IMR-90 (cell line): ENCODE data around the gene MYO9B. TPM values are rescaled to one million over a fixed set of nuclear protein-coding genes. Genes with fewer than 3 reads are reported as not detected.

Source experiments
- ATAC-seq: fragments of 200-7000 bp; cut with Tn5 transposase; 2 replicates; pipeline ENCODE4 v1.9.1; 2020; ENCODE audit warnings: low read depth, mild to moderate bottlenecking, moderate library complexity
- BruUV-seq: library from RNA; stranded (reverse); fragments of 400-500 nt; replicated peaks from 2 replicates; lab custom pipeline; 2021; lab: Mats Ljungman, UMichigan
- CTCF ChIA-PET: fragments of 300-600 bp; formaldehyde crosslinking; extraction: SDS; loops from one replicate; lab custom pipeline; 2021; ENCODE audit warnings: antibody characterized with exemption; lab: Yijun Ruan, JAX
- POLR2A ChIA-PET: fragments of 300-600 bp; sonication (Branson Sonifier 250); formaldehyde crosslinking; loops from one replicate; lab custom pipeline; 2022; ENCODE audit warnings: antibody characterized with exemption; ENCODE audit not compliant: unreplicated experiment; lab: Charles Lee
- DNase-seq: peaks from one replicate; pipeline ENCODE4 v3.0.0; 2013
- H2AFZ ChIP-seq: replicated peaks from 2 replicates; pipeline ENCODE3; 2013; ENCODE audit warnings: low read length, mild to moderate bottlenecking; ENCODE audit not compliant: poor library complexity
- H2AK5ac ChIP-seq: 2 replicates; pipeline ENCODE4 v1.6.1; 2013; ENCODE audit warnings: low read depth, low read length, inconsistent platforms
- H2AK9ac ChIP-seq: replicated peaks from 2 replicates; pipeline ENCODE3; 2013; ENCODE audit warnings: mild to moderate bottlenecking, low read depth, low read length, moderate library complexity; ENCODE audit not compliant: poor library complexity
- H2BK120ac ChIP-seq: 2 replicates; pipeline ENCODE4 v1.6.1; 2013; ENCODE audit warnings: low read depth, low read length, inconsistent platforms
- H2BK15ac ChIP-seq: 3 replicates; pipeline ENCODE4 v1.6.1; 2013; ENCODE audit warnings: low read depth, low read length, inconsistent platforms
- H2BK20ac ChIP-seq: 2 replicates; pipeline ENCODE4 v1.6.1; 2013; ENCODE audit warnings: low read depth, mild to moderate bottlenecking, inconsistent platforms, low read length, moderate library complexity
- H2BK5ac ChIP-seq: 2 replicates; pipeline ENCODE4 v1.6.1; 2013; ENCODE audit warnings: mild to moderate bottlenecking, low read depth, low read length, inconsistent platforms; ENCODE audit not compliant: poor library complexity, severe bottlenecking
- H3K14ac ChIP-seq: replicated peaks from 2 replicates; pipeline ENCODE4 v1.6.1; 2013; ENCODE audit warnings: low read depth, low read length, inconsistent platforms
- H3K18ac ChIP-seq: 2 replicates; pipeline ENCODE4 v1.6.1; 2013; ENCODE audit warnings: low read depth, low read length, control low read depth
- H3K23ac ChIP-seq: 2 replicates; pipeline ENCODE4 v1.6.1; 2013; ENCODE audit warnings: low read depth, low read length, inconsistent platforms
- H3K27ac ChIP-seq: 2 replicates; pipeline ENCODE4 v1.5.1; 2013; ENCODE audit warnings: mild to moderate bottlenecking, control low read depth, low read length; ENCODE audit not compliant: insufficient read depth
- H3K27me3 ChIP-seq: 2 replicates; pipeline ENCODE4 v1.6.1; 2013; ENCODE audit warnings: low read length; ENCODE audit not compliant: control insufficient read depth, insufficient read depth
- H3K36me3 ChIP-seq: 2 replicates; pipeline ENCODE4 v1.6.1; 2013; ENCODE audit warnings: low read length, mixed read lengths; ENCODE audit not compliant: control insufficient read depth, insufficient read depth
- H3K4ac ChIP-seq: 2 replicates; pipeline ENCODE4 v1.6.1; 2013; ENCODE audit warnings: low read depth, low read length, inconsistent platforms
- H3K4me1 ChIP-seq: 2 replicates; pipeline ENCODE4 v1.6.1; 2013; ENCODE audit warnings: low read length, mixed read lengths; ENCODE audit not compliant: control insufficient read depth, insufficient read depth
- H3K4me2 ChIP-seq: 2 replicates; pipeline ENCODE4 v1.6.1; 2013; ENCODE audit warnings: low read depth, mild to moderate bottlenecking, control low read depth, low read length, moderate library complexity
- H3K4me3 ChIP-seq: 2 replicates; pipeline ENCODE4 v1.5.1; 2013; ENCODE audit warnings: low read depth, mild to moderate bottlenecking, control low read depth, low read length, moderate library complexity; ENCODE audit not compliant: insufficient read depth
- H3K56ac ChIP-seq: 2 replicates; pipeline ENCODE4 v1.6.1; 2013; ENCODE audit warnings: low read length, inconsistent platforms; ENCODE audit not compliant: insufficient read depth; ENCODE audit errors: extremely low read depth
- H3K79me1 ChIP-seq, 2 experiments: 2 replicates each; pipeline ENCODE4 v1.6.1; 2013; ENCODE audit warnings: low read length in 2 of 2, inconsistent platforms in 1 of 2, low read depth in 1 of 2
- H3K9ac ChIP-seq: 2 replicates; pipeline ENCODE4 v1.6.1; 2013; ENCODE audit warnings: low read depth, low read length, control low read depth
- H3K9me1 ChIP-seq: 2 replicates; pipeline ENCODE4 v1.6.1; 2013; ENCODE audit warnings: low read length, inconsistent platforms; ENCODE audit not compliant: insufficient read depth
- H3K9me3 ChIP-seq: 2 replicates; pipeline ENCODE4 v1.6.1; 2013; ENCODE audit warnings: low read length; ENCODE audit not compliant: control insufficient read depth, insufficient read depth
- H4K20me1 ChIP-seq: 2 replicates; pipeline ENCODE4 v1.6.1; 2013; ENCODE audit warnings: low read length, inconsistent platforms; ENCODE audit not compliant: insufficient read depth
- H4K5ac ChIP-seq: 2 replicates; pipeline ENCODE4 v1.6.1; 2013; ENCODE audit warnings: mild to moderate bottlenecking, low read depth, low read length, control low read depth
- H4K8ac ChIP-seq, 2 experiments: 2 replicates each; pipeline ENCODE4 v1.6.1; 2013; ENCODE audit warnings: low read depth in 2 of 2, low read length in 2 of 2, control low read depth in 1 of 2, inconsistent platforms in 1 of 2
- H4K91ac ChIP-seq: 2 replicates; pipeline ENCODE4 v1.6.1; 2013; ENCODE audit warnings: low read depth, low read length, inconsistent platforms; ENCODE audit not compliant: insufficient read depth
- CHD1 ChIP-seq: IDR thresholded peaks from 2 replicates; pipeline ENCODE4 v1.6.1; 2012; ENCODE audit warnings: low read depth, low read length, improper control_type of control experiment
- ELK1 ChIP-seq: fragments of 150-350 bp; IDR thresholded peaks from 2 replicates; pipeline ENCODE4 v1.6.1; 2016; ENCODE audit warnings: low read depth, mild to moderate bottlenecking, low read length, moderate library complexity, borderline replicate concordance
- RAD21 ChIP-seq: IDR thresholded peaks from 2 replicates; pipeline ENCODE4 v1.6.1; 2012; ENCODE audit warnings: low read length, improper control_type of control experiment
- RCOR1 ChIP-seq: IDR thresholded peaks from 2 replicates; pipeline ENCODE4 v1.6.1; 2012; ENCODE audit warnings: mild to moderate bottlenecking, low read length, improper control_type of control experiment; ENCODE audit not compliant: insufficient replicate concordance
- RFX5 ChIP-seq: IDR thresholded peaks from 2 replicates; pipeline ENCODE4 v1.8.0; 2012; ENCODE audit warnings: low read depth, mild to moderate bottlenecking, low read length, moderate library complexity
- SMC3 ChIP-seq: fragments of 150-350 bp; IDR thresholded peaks from 2 replicates; pipeline ENCODE4 v1.6.1; 2016; ENCODE audit warnings: low read depth, mild to moderate bottlenecking, antibody characterized with exemption, low read length, moderate library complexity
- WGBS, 2 experiments: methylation state at CpG; one replicate each; pipeline versions ENCODE4 v1.1.5 to v1.1.7; 2013; ENCODE audit warnings: missing lambda C conversion rate in 2 of 2; ENCODE audit not compliant: insufficient read length in 1 of 2; ENCODE audit errors: extremely low coverage in 2 of 2; 5-methylcytosine and 5-hydroxymethylcytosine counted together
- dilution Hi-C: fragments of 300-500 bp; cut with HindIII; formaldehyde crosslinking; loops from one replicate; pipeline ENCODE4 v1.14.3; 2018; ENCODE audit warnings: low sequenced_read_pairs; ENCODE audit not compliant: unreplicated experiment
- in situ Hi-C: fragments of 300-500 bp; cut with MboI; formaldehyde crosslinking; loops from 3 replicates; pipeline ENCODE4 v1.14.3; 2019; ENCODE audit warnings: low sequenced_read_pairs, inconsistent platforms, mixed read lengths
- intact Hi-C: fragments of 100-400 bp; cut with micrococcal nuclease; formaldehyde crosslinking; loops from 2 replicates; pipeline ENCODE4 v1.10.0; 2022
- polyA plus RNA-seq, 3 experiments: library from polyadenylated mRNA; depleted of rRNA; stranded (reverse); fragments of >200 nt; gene quantifications; 2 replicates each; pipeline ENCODE4 v1.2.3, GENCODE V29; 2012; ENCODE audit warnings: low replicate concordance in 1 of 3
- total RNA-seq: library from RNA; depleted of rRNA; stranded (reverse); fragments of >200 nt; gene quantifications from 2 replicates; pipeline ENCODE4 v1.2.3, GENCODE V29; 2012
- TF ChIP-seq, protein P1 (sequence below): conservative IDR thresholded peaks from 2 replicates; pipeline ENCODE4 v1.5.1; 2012; ENCODE audit warnings: mild to moderate bottlenecking, low read depth, low read length, improper control_type of control experiment

MYO9B gene
- total and polyA plus RNA-seq, 2 of the 4 experiments (the other 2 are of a cell fraction), result 61.8 to 77.8 TPM

GRCh38 chr19:17103177-17103576 is 27.6 kb downstream of the MYO9B start:
- WGBS, 2 experiments, result no CpG with 5 or more reads among the region's 3 CpGs
- no peak overlapping the region for H3K14ac ChIP-seq

More at GRCh38 chr19:17103177-17103576, 27.6 kb downstream of the MYO9B start:
- in situ Hi-C loops, result no loop called here
- Histone ChIP-seq H2AK9ac (no peak overlapping the region), H2AFZ (no peak overlapping the region), H3K36me3 (peaks cover 36% of the 10 kb centered on the region), H3K9me1 (peaks cover 26% of the 10 kb centered on the region), H3K56ac (no peak overlapping the region), H2AK5ac (no peak overlapping the region), H3K79me1 (peaks cover 5 to 84% of the 10 kb centered on the region in 2 experiments), H4K5ac (no peak overlapping the region), H3K23ac (no peak overlapping the region), H2BK15ac (no peak overlapping the region), H3K4me1 (peaks cover 13% of the 10 kb centered on the region), H3K9me3 (no peaks in the 10 kb centered on the region), H3K4me2 (no peak overlapping the region), H3K27me3 (no peaks in the 10 kb centered on the region), H4K91ac (no peak overlapping the region), H2BK120ac (no peak overlapping the region), H2BK5ac (no peak overlapping the region), H3K4me3 (no peak overlapping the region), H3K4ac (no peak overlapping the region), H3K27ac (no peak overlapping the region), H3K18ac (no peak overlapping the region), H2BK20ac (no peak overlapping the region), H3K9ac (no peak overlapping the region), H4K20me1 (peaks cover 49% of the 10 kb centered on the region), H4K8ac (peak overlapping the region in 1 of 2 experiments; percentile 29; a peak in 1 of 4 replicates)
- dilution Hi-C loops, result no loop called here
- TF ChIP-seq SMC3 (peak; percentile 36), CHD1 (no peak), RAD21 (peak; percentile 46), RCOR1 (no peak), ELK1 (no peak), RFX5 (no peak)
- TF ChIP-seq, protein P1, sequence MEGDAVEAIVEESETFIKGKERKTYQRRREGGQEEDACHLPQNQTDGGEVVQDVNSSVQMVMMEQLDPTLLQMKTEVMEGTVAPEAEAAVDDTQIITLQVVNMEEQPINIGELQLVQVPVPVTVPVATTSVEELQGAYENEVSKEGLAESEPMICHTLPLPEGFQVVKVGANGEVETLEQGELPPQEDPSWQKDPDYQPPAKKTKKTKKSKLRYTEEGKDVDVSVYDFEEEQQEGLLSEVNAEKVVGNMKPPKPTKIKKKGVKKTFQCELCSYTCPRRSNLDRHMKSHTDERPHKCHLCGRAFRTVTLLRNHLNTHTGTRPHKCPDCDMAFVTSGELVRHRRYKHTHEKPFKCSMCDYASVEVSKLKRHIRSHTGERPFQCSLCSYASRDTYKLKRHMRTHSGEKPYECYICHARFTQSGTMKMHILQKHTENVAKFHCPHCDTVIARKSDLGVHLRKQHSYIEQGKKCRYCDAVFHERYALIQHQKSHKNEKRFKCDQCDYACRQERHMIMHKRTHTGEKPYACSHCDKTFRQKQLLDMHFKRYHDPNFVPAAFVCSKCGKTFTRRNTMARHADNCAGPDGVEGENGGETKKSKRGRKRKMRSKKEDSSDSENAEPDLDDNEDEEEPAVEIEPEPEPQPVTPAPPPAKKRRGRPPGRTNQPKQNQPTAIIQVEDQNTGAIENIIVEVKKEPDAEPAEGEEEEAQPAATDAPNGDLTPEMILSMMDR, result peak; percentile 50
- no TSS peak for BruUV-seq
- CTCF ChIA-PET, result interaction anchor here (0.6 to 0.7 kb wide), 2 partner anchors 178 to 493 kb away, joined by 4 to 9 read pairs; no protein-coding TSS in a partner anchor
- POLR2A ChIA-PET, result no interaction called here
- peak; percentile 45 for DNase-seq
- ATAC-seq, result no peak
- intact Hi-C loops, result no loop called here
